Measurements from ENCODE around the gene SFRP2. TPM values are rescaled to one million over a fixed set of nuclear protein-coding genes. Genes with fewer than 3 reads are reported as not detected.

SFRP2 gene
- total RNA-seq, 1 experiment from 2014 or later, result 0.26 TPM

- ChIA-PET POLR2A (no interaction called here), CTCF (no interaction called here)
- no peaks in the 10 kb centered on the region for H3K36me3 ChIP-seq (ENCODE audit: control insufficient read depth, insufficient read depth, low read length)
- no peak overlapping the region for H3K4me3 ChIP-seq (ENCODE audit: low read depth in 2 of 2, low read length in 2 of 2)
- BruUV-seq (replicated peaks), result no TSS peak
- DNase-seq (ENCODE audit: low read depth, low spot score), result no peak
- TF ChIP-seq TCF7L2 (IDR thresholded peaks at IDR 0.05; ENCODE audit: low read depth, low read length) (no peak), CTCF (IDR thresholded peaks at IDR 0.05) (no peak), REST (IDR thresholded peaks at IDR 0.05; ENCODE audit: insufficient read depth in 1 of 2, low read depth in 2 of 2, low read length in 1 of 2) (no peak), SIN3A (IDR thresholded peaks at IDR 0.05; ENCODE audit: borderline replicate concordance, insufficient read depth, low read depth, low read length) (no peak), POLR2AphosphoS5 (IDR thresholded peaks at IDR 0.05; ENCODE audit: low read depth, low read length) (no peak)
- H3K27me3 ChIP-seq (ENCODE audit: control insufficient read depth, insufficient read depth, low read length), result no peaks in the 10 kb centered on the region; the same call in 1 of the 2 replicates
- H3K9me3 ChIP-seq (ENCODE audit: control insufficient read depth, insufficient read depth, low read depth, low read length), result no peaks in the 10 kb centered on the region
- intact Hi-C loops (cut with micrococcal nuclease; ENCODE audit: unreplicated experiment) (loop anchor here (10.0 kb wide), 1 partner anchor 610 kb away; no protein-coding TSS in a partner anchor), in situ Hi-C loops (cut with HindIII; ENCODE audit: low pct_unique_long_range_greater_than_20kb, low sequenced_read_pairs) (no loop called here)
- no peaks in the 10 kb centered on the region for H3K4me1 ChIP-seq (ENCODE audit: control insufficient read depth, insufficient read depth, low read length)
- no peak for ATAC-seq
- no peak overlapping the region for H3K27ac ChIP-seq (ENCODE audit: low read length)
Measured at GRCh38 chr4:153755186-153755585, 33.7 kb downstream of the SFRP2 start.

- Histone ChIP-seq H3K27ac (ENCODE audit: low read length) (no peak overlapping the region), H3K36me3 (ENCODE audit: control insufficient read depth, insufficient read depth, low read length) (no peaks in the 10 kb centered on the region), H3K27me3 (ENCODE audit: control insufficient read depth, insufficient read depth, low read length) (no peaks in the 10 kb centered on the region), H3K4me3 (ENCODE audit: low read depth in 2 of 2, low read length in 2 of 2) (no peak overlapping the region), H3K9me3 (ENCODE audit: control insufficient read depth, insufficient read depth, low read depth, low read length) (no peaks in the 10 kb centered on the region), H3K4me1 (ENCODE audit: control insufficient read depth, insufficient read depth, low read length) (no peaks in the 10 kb centered on the region)
- peak; percentile 90 for ATAC-seq
- TF ChIP-seq TCF7L2 (IDR thresholded peaks at IDR 0.05; ENCODE audit: low read depth, low read length) (no peak), CTCF (IDR thresholded peaks at IDR 0.05) (peak; percentile 78)
- peak; percentile 47 for DNase-seq (ENCODE audit: low read depth, low spot score)
- CTCF ChIA-PET, result interaction anchor here (0.5 to 0.6 kb wide), 2 partner anchors 246 to 251 kb away, joined by 4 to 7 read pairs; no protein-coding TSS in a partner anchor
- intact Hi-C loops (cut with micrococcal nuclease; ENCODE audit: unreplicated experiment) (loop anchor here (5.0 to 10.0 kb wide), 2 partner anchors 98 to 606 kb away; no protein-coding TSS in a partner anchor), in situ Hi-C loops (cut with HindIII; ENCODE audit: low pct_unique_long_range_greater_than_20kb, low sequenced_read_pairs) (no loop called here)
- no TSS peak for BruUV-seq (replicated peaks)
- POLR2A ChIA-PET, result no interaction called here
Measured at GRCh38 chr4:153750197-153750817, 38.6 kb downstream of the SFRP2 start.
